IMR-90 (cell line): ENCODE data around the gene MINDY1. TPM values are rescaled to one million over a fixed set of nuclear protein-coding genes. Genes with fewer than 3 reads are reported as not detected.

Experiments
- ATAC-seq: fragments of 200-7000 bp; cut with Tn5 transposase; 2 replicates; pipeline ENCODE4 v1.9.1; 2020; ENCODE audit warnings: low read depth, mild to moderate bottlenecking, moderate library complexity
- BruUV-seq: library from RNA; stranded (reverse); fragments of 400-500 nt; replicated peaks from 2 replicates; lab custom pipeline; 2021; lab: Mats Ljungman, UMichigan
- CTCF ChIA-PET: fragments of 300-600 bp; formaldehyde crosslinking; extraction: SDS; loops from one replicate; lab custom pipeline; 2021; ENCODE audit warnings: antibody characterized with exemption; lab: Yijun Ruan, JAX
- POLR2A ChIA-PET: fragments of 300-600 bp; sonication (Branson Sonifier 250); formaldehyde crosslinking; loops from one replicate; lab custom pipeline; 2022; ENCODE audit warnings: antibody characterized with exemption; ENCODE audit not compliant: unreplicated experiment; lab: Charles Lee
- DNase-seq: peaks from one replicate; pipeline ENCODE4 v3.0.0; 2013
- H2AFZ ChIP-seq: replicated peaks from 2 replicates; pipeline ENCODE3; 2013; ENCODE audit warnings: low read length, mild to moderate bottlenecking; ENCODE audit not compliant: poor library complexity
- H2AK5ac ChIP-seq: 2 replicates; pipeline ENCODE4 v1.6.1; 2013; ENCODE audit warnings: low read depth, low read length, inconsistent platforms
- H2AK9ac ChIP-seq: replicated peaks from 2 replicates; pipeline ENCODE3; 2013; ENCODE audit warnings: mild to moderate bottlenecking, low read depth, low read length, moderate library complexity; ENCODE audit not compliant: poor library complexity
- H2BK120ac ChIP-seq: 2 replicates; pipeline ENCODE4 v1.6.1; 2013; ENCODE audit warnings: low read depth, low read length, inconsistent platforms
- H2BK15ac ChIP-seq: 3 replicates; pipeline ENCODE4 v1.6.1; 2013; ENCODE audit warnings: low read depth, low read length, inconsistent platforms
- H2BK20ac ChIP-seq: 2 replicates; pipeline ENCODE4 v1.6.1; 2013; ENCODE audit warnings: low read depth, mild to moderate bottlenecking, inconsistent platforms, low read length, moderate library complexity
- H2BK5ac ChIP-seq: 2 replicates; pipeline ENCODE4 v1.6.1; 2013; ENCODE audit warnings: mild to moderate bottlenecking, low read depth, low read length, inconsistent platforms; ENCODE audit not compliant: poor library complexity, severe bottlenecking
- H3K14ac ChIP-seq: replicated peaks from 2 replicates; pipeline ENCODE4 v1.6.1; 2013; ENCODE audit warnings: low read depth, low read length, inconsistent platforms
- H3K18ac ChIP-seq: 2 replicates; pipeline ENCODE4 v1.6.1; 2013; ENCODE audit warnings: low read depth, low read length, control low read depth
- H3K23ac ChIP-seq: 2 replicates; pipeline ENCODE4 v1.6.1; 2013; ENCODE audit warnings: low read depth, low read length, inconsistent platforms
- H3K27ac ChIP-seq: 2 replicates; pipeline ENCODE4 v1.5.1; 2013; ENCODE audit warnings: mild to moderate bottlenecking, control low read depth, low read length; ENCODE audit not compliant: insufficient read depth
- H3K27me3 ChIP-seq: 2 replicates; pipeline ENCODE4 v1.6.1; 2013; ENCODE audit warnings: low read length; ENCODE audit not compliant: control insufficient read depth, insufficient read depth
- H3K36me3 ChIP-seq: 2 replicates; pipeline ENCODE4 v1.6.1; 2013; ENCODE audit warnings: low read length, mixed read lengths; ENCODE audit not compliant: control insufficient read depth, insufficient read depth
- H3K4ac ChIP-seq: 2 replicates; pipeline ENCODE4 v1.6.1; 2013; ENCODE audit warnings: low read depth, low read length, inconsistent platforms
- H3K4me1 ChIP-seq: 2 replicates; pipeline ENCODE4 v1.6.1; 2013; ENCODE audit warnings: low read length, mixed read lengths; ENCODE audit not compliant: control insufficient read depth, insufficient read depth
- H3K4me2 ChIP-seq: 2 replicates; pipeline ENCODE4 v1.6.1; 2013; ENCODE audit warnings: low read depth, mild to moderate bottlenecking, control low read depth, low read length, moderate library complexity
- H3K4me3 ChIP-seq: 2 replicates; pipeline ENCODE4 v1.5.1; 2013; ENCODE audit warnings: low read depth, mild to moderate bottlenecking, control low read depth, low read length, moderate library complexity; ENCODE audit not compliant: insufficient read depth
- H3K56ac ChIP-seq: 2 replicates; pipeline ENCODE4 v1.6.1; 2013; ENCODE audit warnings: low read length, inconsistent platforms; ENCODE audit not compliant: insufficient read depth; ENCODE audit errors: extremely low read depth
- H3K79me1 ChIP-seq, 2 experiments: 2 replicates each; pipeline ENCODE4 v1.6.1; 2013; ENCODE audit warnings: low read length in 2 of 2, inconsistent platforms in 1 of 2, low read depth in 1 of 2
- H3K9ac ChIP-seq: 2 replicates; pipeline ENCODE4 v1.6.1; 2013; ENCODE audit warnings: low read depth, low read length, control low read depth
- H3K9me1 ChIP-seq: 2 replicates; pipeline ENCODE4 v1.6.1; 2013; ENCODE audit warnings: low read length, inconsistent platforms; ENCODE audit not compliant: insufficient read depth
- H3K9me3 ChIP-seq: 2 replicates; pipeline ENCODE4 v1.6.1; 2013; ENCODE audit warnings: low read length; ENCODE audit not compliant: control insufficient read depth, insufficient read depth
- H4K20me1 ChIP-seq: 2 replicates; pipeline ENCODE4 v1.6.1; 2013; ENCODE audit warnings: low read length, inconsistent platforms; ENCODE audit not compliant: insufficient read depth
- H4K5ac ChIP-seq: 2 replicates; pipeline ENCODE4 v1.6.1; 2013; ENCODE audit warnings: mild to moderate bottlenecking, low read depth, low read length, control low read depth
- H4K8ac ChIP-seq, 2 experiments: 2 replicates each; pipeline ENCODE4 v1.6.1; 2013; ENCODE audit warnings: low read depth in 2 of 2, low read length in 2 of 2, control low read depth in 1 of 2, inconsistent platforms in 1 of 2
- H4K91ac ChIP-seq: 2 replicates; pipeline ENCODE4 v1.6.1; 2013; ENCODE audit warnings: low read depth, low read length, inconsistent platforms; ENCODE audit not compliant: insufficient read depth
- BHLHE40 ChIP-seq: fragments of 150-350 bp; IDR thresholded peaks from 2 replicates; pipeline ENCODE4 v1.6.1; 2016; ENCODE audit warnings: mild to moderate bottlenecking, low read depth, low read length
- CEBPB ChIP-seq: IDR thresholded peaks from 2 replicates; pipeline ENCODE4 v1.6.1; 2012; ENCODE audit warnings: low read depth, low read length, improper control_type of control experiment
- FOS ChIP-seq: fragments of 150-350 bp; IDR thresholded peaks from 2 replicates; pipeline ENCODE4 v1.6.1; 2016; ENCODE audit warnings: low read depth, low read length
- NFE2L2 ChIP-seq: fragments of 150-350 bp; IDR thresholded peaks from 2 replicates; pipeline ENCODE4 v1.6.1; 2016; ENCODE audit warnings: low read depth, mild to moderate bottlenecking, low read length
- RAD21 ChIP-seq: IDR thresholded peaks from 2 replicates; pipeline ENCODE4 v1.6.1; 2012; ENCODE audit warnings: low read length, improper control_type of control experiment
- RFX5 ChIP-seq: IDR thresholded peaks from 2 replicates; pipeline ENCODE4 v1.8.0; 2012; ENCODE audit warnings: low read depth, mild to moderate bottlenecking, low read length, moderate library complexity
- USF2 ChIP-seq: fragments of 150-350 bp; IDR thresholded peaks from 2 replicates; pipeline ENCODE4 v1.6.1; 2017; ENCODE audit warnings: mild to moderate bottlenecking, antibody characterized with exemption, low read length, low read depth
- dilution Hi-C: fragments of 300-500 bp; cut with HindIII; formaldehyde crosslinking; loops from one replicate; pipeline ENCODE4 v1.14.3; 2018; ENCODE audit warnings: low sequenced_read_pairs; ENCODE audit not compliant: unreplicated experiment
- in situ Hi-C: fragments of 300-500 bp; cut with MboI; formaldehyde crosslinking; loops from 3 replicates; pipeline ENCODE4 v1.14.3; 2019; ENCODE audit warnings: low sequenced_read_pairs, inconsistent platforms, mixed read lengths
- intact Hi-C: fragments of 100-400 bp; cut with micrococcal nuclease; formaldehyde crosslinking; loops from 2 replicates; pipeline ENCODE4 v1.10.0; 2022
- polyA plus RNA-seq, 3 experiments: library from polyadenylated mRNA; depleted of rRNA; stranded (reverse); fragments of >200 nt; gene quantifications; 2 replicates each; pipeline ENCODE4 v1.2.3, GENCODE V29; 2012; ENCODE audit warnings: low replicate concordance in 1 of 3
- total RNA-seq: library from RNA; depleted of rRNA; stranded (reverse); fragments of >200 nt; gene quantifications from 2 replicates; pipeline ENCODE4 v1.2.3, GENCODE V29; 2012

MINDY1 gene
- total and polyA plus RNA-seq, 2 of the 4 experiments (the other 2 are of a cell fraction), result 6.6 to 7.3 TPM

GRCh38 chr1:150955280-150955679 lies 51.4 kb downstream of the MINDY1 start:
- H4K8ac ChIP-seq, result no peak overlapping the region
- H3K4ac ChIP-seq, result no peak overlapping the region
- CTCF ChIA-PET, result no interaction called here
- POLR2A ChIA-PET, result no interaction called here
- intact Hi-C loops, result no loop called here
- no peak overlapping the region for H4K91ac ChIP-seq
- no peak overlapping the region for H2BK15ac ChIP-seq
- H2BK20ac ChIP-seq, result no peak overlapping the region
- in situ Hi-C loops, result no loop called here
- DNase-seq (no peak), ATAC-seq (no peak)
- H3K9ac ChIP-seq, result no peak overlapping the region
- H3K9me1 ChIP-seq, result no peaks in the 10 kb centered on the region
- no peaks in the 10 kb centered on the region for H3K9me3 ChIP-seq
- no peak overlapping the region for H2AK5ac ChIP-seq
- no peaks in the 10 kb centered on the region; a peak in 2 of 4 replicates for H3K79me1 ChIP-seq
- no peak overlapping the region for H3K4me2 ChIP-seq
- no peaks in the 10 kb centered on the region for H3K27me3 ChIP-seq
- no TSS peak for BruUV-seq
- H2BK120ac ChIP-seq, result no peak overlapping the region
- no peak overlapping the region for H2AK9ac ChIP-seq
- no peak overlapping the region for H3K23ac ChIP-seq
- no peak overlapping the region for H2BK5ac ChIP-seq
- no peak overlapping the region for H3K4me3 ChIP-seq
- no peaks in the 10 kb centered on the region for H3K4me1 ChIP-seq
- dilution Hi-C loops, result no loop called here
- H3K18ac ChIP-seq, result no peak overlapping the region
- H2AFZ ChIP-seq, result no peak overlapping the region
- no peak overlapping the region for H3K56ac ChIP-seq
- H3K14ac ChIP-seq, result no peak overlapping the region
- H3K27ac ChIP-seq, result no peak overlapping the region
- no peaks in the 10 kb centered on the region for H4K20me1 ChIP-seq
- TF ChIP-seq BHLHE40, result no peak
- no peak for TF ChIP-seq RAD21
- TF ChIP-seq NFE2L2, result no peak
- TF ChIP-seq RFX5, result no peak
- no peak for TF ChIP-seq USF2
- no peak for TF ChIP-seq CEBPB
- no peak for TF ChIP-seq FOS
- no peak overlapping the region for H4K5ac ChIP-seq
- H3K36me3 ChIP-seq, result peaks cover 45% of the 10 kb centered on the region
